Right lobe of liver (tissue), 6 donors: Measurements from ENCODE around the gene ADAM12. TPM values are rescaled to one million over a fixed set of nuclear protein-coding genes. Genes with fewer than 3 reads are reported as not detected.

Experiments
- ATAC-seq, 4 donors: fragments of 200-7000 bp; cut with Tn5 transposase; one replicate each; pipeline ENCODE4 v1.9.1; 2020; ENCODE audit warnings: mild to moderate bottlenecking in 4 of 4, moderate library complexity in 4 of 4
- DNase-seq, 3 donors: peaks; one replicate each; pipeline ENCODE4 v3.0.0-alpha.2; 2020
- H3K27ac ChIP-seq, 3 donors: fragments of 200-600 bp; one replicate each; pipeline ENCODE4 v1.8.0; 2022
- H3K27me3 ChIP-seq, 2 donors: fragments of 200-600 bp; one replicate each; pipeline ENCODE4 v1.8.0; 2022
- H3K36me3 ChIP-seq, 4 donors: fragments of 200-600 bp; sonication (generic) in 1 of 4; one replicate each; pipeline versions ENCODE4 v1.5.1 to v1.8.0; 2017 to 2022; ENCODE audit warnings: control low read depth in 1 of 4
- H3K4me1 ChIP-seq, 4 donors: fragments of 200-600 bp; sonication (generic) in 1 of 4; one replicate each; pipeline versions ENCODE4 v1.5.1 to v1.8.0; 2017 to 2022; ENCODE audit warnings: control low read depth in 1 of 4
- H3K4me3 ChIP-seq, 3 donors: fragments of 200-600 bp; one replicate each; pipeline ENCODE4 v1.8.0; 2022
- H3K9me3 ChIP-seq, 4 donors: fragments of 200-600 bp; sonication (generic) in 1 of 4; one replicate each; pipeline versions ENCODE4 v1.5.1 to v1.8.0; 2017 to 2022; ENCODE audit warnings: control low read depth in 1 of 4
- POLR2A ChIP-seq: fragments of 450-650 bp; IDR thresholded peaks from one replicate; pipeline ENCODE4 v1.6.1; 2017; ENCODE audit warnings: antibody characterized with exemption, mild to moderate bottlenecking
- WGBS: methylation state at CpG from one replicate; pipeline ENCODE4 v1.1.6; 2018; ENCODE audit warnings: low coverage, low lambda C conversion rate; ENCODE audit not compliant: insufficient coverage; ENCODE audit errors: missing lambda C conversion rate; 5-methylcytosine and 5-hydroxymethylcytosine counted together
- intact Hi-C, 2 donors: fragments of 100-400 bp; cut with DNase I; formaldehyde crosslinking; loops; one replicate each; pipeline versions ENCODE4 v1.11.2 to v1.14.1; 2022
- total RNA-seq, 6 experiments: library from RNA; depleted of rRNA in 2 of 6; stranded (reverse); fragments of >200 nt in 2 of 6; fragmentation: NEBNext Ultra II Directional in 3 of 6; extraction: Animal tissue kit (Norgen Biotek cat#: 25700) in 3 of 6; gene quantifications; one replicate each; pipeline versions ENCODE4 v1.1.0 to v1.2.4, GENCODE V29; 2016 to 2023
- TF ChIP-seq, protein P1 (sequence below), 4 donors: fragments of 200-600 bp in 3 of 4; fragments of 450-650 bp in 1 of 4; IDR thresholded peaks; one replicate each; pipeline versions ENCODE4 v1.5.1 to v1.8.0; 2016 to 2022; ENCODE audit warnings: antibody characterized with exemption in 4 of 4, mild to moderate bottlenecking in 2 of 4
- donor health status: DM: no; HTN: yes; CAD: no.
- donor health status: DM: no; HTN: no; CAD: no.
- donor health status: DM: no; HTN: no; CAD: no.
- donor health status: DM: no; HTN: yes; CAD: no.
- donor health status: DM: no; HTN: yes; CAD: no.

The ADAM12 gene
- total RNA-seq, 6 experiments from 2014 or later: 0.06 to 1.3 (median 0.48) TPM; not detected in 2

DNA sequence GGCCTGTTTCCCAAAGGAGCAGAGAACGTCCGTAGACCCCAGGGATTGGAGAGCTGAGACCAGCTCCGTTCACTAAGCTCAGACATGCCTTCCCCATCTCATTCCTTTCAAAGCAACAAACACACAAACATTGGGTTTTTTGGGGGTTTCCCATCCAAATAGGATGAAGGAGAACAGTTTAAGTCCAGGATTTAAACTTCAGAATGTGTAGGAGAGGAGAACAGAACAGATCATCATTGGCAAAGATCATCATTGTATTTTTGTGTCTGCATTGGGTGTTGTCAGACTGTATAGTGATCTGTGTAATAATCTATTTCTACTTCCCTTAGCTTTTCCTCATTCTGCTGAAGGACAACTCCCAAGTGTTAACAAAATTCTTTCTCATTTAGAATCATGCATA is 314.0 kb downstream of the ADAM12 start:
- Histone ChIP-seq H3K27ac (no peak overlapping the region), H3K4me1 (no peaks in the 10 kb centered on the region), H3K36me3 (no peaks in the 10 kb centered on the region), H3K9me3 (no peaks in the 10 kb centered on the region), H3K4me3 (no peak overlapping the region), H3K27me3 (no peaks in the 10 kb centered on the region)
- DNase-seq (no peak), ATAC-seq (no peak)
- intact Hi-C loops: no loop called here
- WGBS: 39% methylated on average over 3 of the region's 3 CpGs
- TF ChIP-seq, protein P1, sequence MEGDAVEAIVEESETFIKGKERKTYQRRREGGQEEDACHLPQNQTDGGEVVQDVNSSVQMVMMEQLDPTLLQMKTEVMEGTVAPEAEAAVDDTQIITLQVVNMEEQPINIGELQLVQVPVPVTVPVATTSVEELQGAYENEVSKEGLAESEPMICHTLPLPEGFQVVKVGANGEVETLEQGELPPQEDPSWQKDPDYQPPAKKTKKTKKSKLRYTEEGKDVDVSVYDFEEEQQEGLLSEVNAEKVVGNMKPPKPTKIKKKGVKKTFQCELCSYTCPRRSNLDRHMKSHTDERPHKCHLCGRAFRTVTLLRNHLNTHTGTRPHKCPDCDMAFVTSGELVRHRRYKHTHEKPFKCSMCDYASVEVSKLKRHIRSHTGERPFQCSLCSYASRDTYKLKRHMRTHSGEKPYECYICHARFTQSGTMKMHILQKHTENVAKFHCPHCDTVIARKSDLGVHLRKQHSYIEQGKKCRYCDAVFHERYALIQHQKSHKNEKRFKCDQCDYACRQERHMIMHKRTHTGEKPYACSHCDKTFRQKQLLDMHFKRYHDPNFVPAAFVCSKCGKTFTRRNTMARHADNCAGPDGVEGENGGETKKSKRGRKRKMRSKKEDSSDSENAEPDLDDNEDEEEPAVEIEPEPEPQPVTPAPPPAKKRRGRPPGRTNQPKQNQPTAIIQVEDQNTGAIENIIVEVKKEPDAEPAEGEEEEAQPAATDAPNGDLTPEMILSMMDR (IDR thresholded peaks at IDR 0.05): no peak
- no peak for TF ChIP-seq POLR2A

DNA sequence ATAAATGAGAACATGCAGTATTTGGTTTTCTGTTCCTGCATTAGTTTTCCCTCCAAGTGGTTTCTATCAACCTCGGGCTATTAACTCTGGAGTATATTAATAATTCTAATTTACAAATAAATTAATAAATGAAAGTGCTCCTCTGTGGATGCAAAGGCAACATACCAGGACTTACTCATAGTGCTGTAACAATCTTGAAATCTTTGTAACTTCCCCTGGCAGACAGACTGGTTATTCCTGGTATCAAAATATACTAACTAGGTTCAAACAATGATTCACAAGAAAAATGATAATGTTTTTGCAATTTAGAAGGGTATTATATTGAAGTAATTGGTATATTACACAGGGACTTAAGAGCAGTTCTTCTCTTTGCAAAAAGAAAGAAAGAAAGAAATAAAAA is 314.7 kb downstream of the ADAM12 start:
- Histone ChIP-seq H3K36me3 (no peaks in the 10 kb centered on the region), H3K27ac (no peak overlapping the region), H3K9me3 (no peaks in the 10 kb centered on the region), H3K4me1 (no peaks in the 10 kb centered on the region), H3K4me3 (no peak overlapping the region), H3K27me3 (no peaks in the 10 kb centered on the region)
- DNase-seq (no peak), ATAC-seq (no peak)
- TF ChIP-seq POLR2A: no peak
- TF ChIP-seq, protein P1 (IDR thresholded peaks at IDR 0.05): no peak
- intact Hi-C loops: no loop called here
- WGBS: 44% methylated on average over 1 of the region's 1 CpG

DNA sequence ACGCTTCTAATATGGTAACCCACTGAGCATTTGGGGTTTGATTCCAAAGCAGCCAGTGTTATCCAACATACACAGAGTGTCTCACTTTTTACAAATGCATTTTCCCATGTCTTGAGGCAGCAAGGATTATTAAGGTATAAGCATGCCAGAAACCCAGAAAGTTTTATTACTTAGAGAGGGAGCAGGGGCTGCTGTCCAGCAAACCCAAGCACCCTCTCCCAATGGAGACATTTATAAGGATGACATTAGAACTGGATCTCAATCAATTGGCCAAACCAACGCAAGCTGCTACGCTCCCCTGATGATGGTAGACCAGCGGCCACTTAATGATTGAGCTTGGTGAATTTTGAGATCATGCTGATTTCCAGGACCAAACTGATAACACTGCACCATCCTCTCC is 315.7 kb downstream of the ADAM12 start:
- no peaks in the 10 kb centered on the region for H3K36me3 ChIP-seq
- DNase-seq (no peak), ATAC-seq (no peak)
- H3K9me3 ChIP-seq: no peaks in the 10 kb centered on the region
- TF ChIP-seq POLR2A: no peak
- TF ChIP-seq, protein P1 (IDR thresholded peaks at IDR 0.05): no peak
- no peaks in the 10 kb centered on the region for H3K27me3 ChIP-seq
- intact Hi-C loops: no loop called here
- no peak overlapping the region for H3K27ac ChIP-seq
- no peak overlapping the region for H3K4me3 ChIP-seq
- 57% methylated on average over 1 of the region's 4 CpGs for WGBS
- H3K4me1 ChIP-seq: no peaks in the 10 kb centered on the region

DNA sequence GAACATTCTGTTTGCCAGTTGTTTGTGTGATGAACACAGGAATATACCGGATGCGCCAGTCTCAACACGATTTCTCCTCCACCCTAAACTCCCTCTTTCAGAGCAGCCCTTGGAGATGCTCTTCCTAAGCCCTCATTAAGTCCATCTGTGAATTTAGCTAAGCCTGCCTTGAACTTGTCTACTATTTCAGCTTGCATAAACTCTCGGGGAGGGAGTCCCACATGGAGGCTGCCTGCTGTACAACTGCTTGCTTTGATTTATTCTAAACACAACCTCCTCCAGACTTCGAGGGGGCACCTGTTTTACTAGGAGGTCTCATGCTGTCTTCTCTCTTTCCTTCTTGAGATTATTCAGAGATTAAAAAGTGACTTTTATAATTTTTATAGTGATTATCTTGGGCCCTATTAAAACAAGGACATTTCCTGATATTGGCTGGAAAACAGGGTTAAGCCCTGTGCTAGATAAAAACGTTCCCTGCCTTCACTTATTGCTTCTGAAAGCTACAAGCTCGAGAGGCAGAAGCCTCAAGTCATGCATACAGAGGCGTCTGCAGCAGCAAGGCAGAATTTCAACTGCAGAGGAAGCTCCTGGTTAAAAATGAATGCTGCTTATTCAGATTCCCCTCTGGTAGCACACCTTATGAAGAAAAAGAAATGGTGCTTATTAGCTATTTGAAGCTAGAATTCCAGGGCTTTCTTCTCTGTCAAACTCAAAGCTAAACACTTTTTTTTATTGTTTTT is 317.6 kb downstream of the ADAM12 start:
- 47% methylated on average over 8 of the region's 8 CpGs for WGBS
- TF ChIP-seq, protein P1 (IDR thresholded peaks at IDR 0.05): no peak
- no peak for TF ChIP-seq POLR2A

More for the DNA sequence above, 317.6 kb downstream of the ADAM12 start:
- DNase-seq: no peak
- intact Hi-C loops: no loop called here
- no peak overlapping the region for H3K27ac ChIP-seq
- no peaks in the 10 kb centered on the region for H3K36me3 ChIP-seq
- no peaks in the 10 kb centered on the region for H3K27me3 ChIP-seq
- no peaks in the 10 kb centered on the region for H3K9me3 ChIP-seq
- no peaks in the 10 kb centered on the region for H3K4me1 ChIP-seq
- no peak overlapping the region for H3K4me3 ChIP-seq
- no peak for ATAC-seq
